ENCODE measurements around the gene RPS23.
"Not testable (repeated sequence)": the region's sequence is repeated elsewhere in the genome, so short reads cannot be mapped to it uniquely, and the experiment has no call there.

DNA sequence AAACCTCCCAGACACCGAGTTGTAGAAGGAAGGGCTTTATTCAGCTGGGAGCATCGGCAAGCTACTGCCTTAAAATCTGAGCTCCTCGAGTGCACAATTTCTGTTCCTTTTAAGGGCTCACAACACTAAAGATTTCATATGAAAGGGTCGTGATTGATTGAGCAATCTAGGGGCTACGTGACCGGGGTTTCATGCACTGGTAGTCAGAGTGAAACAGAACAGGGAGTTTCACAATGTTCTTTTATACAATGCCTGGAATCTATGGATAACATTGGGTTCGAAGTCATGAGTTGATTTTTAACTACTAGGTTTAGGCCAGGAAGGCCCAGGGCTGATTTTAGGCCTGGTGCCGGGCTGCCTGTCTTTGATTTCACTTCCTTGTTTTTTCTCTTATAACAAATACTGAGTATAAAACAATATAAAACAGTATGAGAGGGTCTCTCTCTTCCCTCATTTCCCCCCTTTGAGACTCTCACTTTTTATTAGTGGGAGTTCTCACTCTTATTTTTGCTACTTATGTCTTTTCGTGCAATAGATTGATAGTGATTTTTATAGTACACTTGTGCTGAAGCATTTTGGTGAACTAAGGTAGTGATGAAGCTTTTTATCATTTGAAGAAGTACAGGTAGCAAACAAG, 10.7 kb downstream of the RPS23 start:
- TF ChIP-seq EZH2phosphoT487 (IDR thresholded peaks at IDR 0.05; ENCODE audit: insufficient read depth, low read depth); EZH2 (IDR thresholded peaks at IDR 0.05; ENCODE audit: insufficient read depth, poor library complexity, severe bottlenecking): not testable (repeated sequence)

All from GM23248 (cell line).